ENCODE data around the gene PKD1. TPM values are rescaled to one million over a fixed set of nuclear protein-coding genes. Genes with fewer than 3 reads are reported as not detected.

The PKD1 gene
- total and polyA plus RNA-seq, 2 of the 13 experiments (the other 11 are each of a cell fraction or from before 2014, with no cell fraction given), result 22.1 to 23.0 TPM

GRCh38 chr16:2162676-2163118 lies 27.0 kb upstream of the PKD1 start (continued):
- TF ChIP-seq ZBTB38 (CRISPR knock-in tag; IDR thresholded peaks at IDR 0.05), result peak; percentile 48; the same call in 1 of the 2 replicates
- TF ChIP-seq, protein P1, sequence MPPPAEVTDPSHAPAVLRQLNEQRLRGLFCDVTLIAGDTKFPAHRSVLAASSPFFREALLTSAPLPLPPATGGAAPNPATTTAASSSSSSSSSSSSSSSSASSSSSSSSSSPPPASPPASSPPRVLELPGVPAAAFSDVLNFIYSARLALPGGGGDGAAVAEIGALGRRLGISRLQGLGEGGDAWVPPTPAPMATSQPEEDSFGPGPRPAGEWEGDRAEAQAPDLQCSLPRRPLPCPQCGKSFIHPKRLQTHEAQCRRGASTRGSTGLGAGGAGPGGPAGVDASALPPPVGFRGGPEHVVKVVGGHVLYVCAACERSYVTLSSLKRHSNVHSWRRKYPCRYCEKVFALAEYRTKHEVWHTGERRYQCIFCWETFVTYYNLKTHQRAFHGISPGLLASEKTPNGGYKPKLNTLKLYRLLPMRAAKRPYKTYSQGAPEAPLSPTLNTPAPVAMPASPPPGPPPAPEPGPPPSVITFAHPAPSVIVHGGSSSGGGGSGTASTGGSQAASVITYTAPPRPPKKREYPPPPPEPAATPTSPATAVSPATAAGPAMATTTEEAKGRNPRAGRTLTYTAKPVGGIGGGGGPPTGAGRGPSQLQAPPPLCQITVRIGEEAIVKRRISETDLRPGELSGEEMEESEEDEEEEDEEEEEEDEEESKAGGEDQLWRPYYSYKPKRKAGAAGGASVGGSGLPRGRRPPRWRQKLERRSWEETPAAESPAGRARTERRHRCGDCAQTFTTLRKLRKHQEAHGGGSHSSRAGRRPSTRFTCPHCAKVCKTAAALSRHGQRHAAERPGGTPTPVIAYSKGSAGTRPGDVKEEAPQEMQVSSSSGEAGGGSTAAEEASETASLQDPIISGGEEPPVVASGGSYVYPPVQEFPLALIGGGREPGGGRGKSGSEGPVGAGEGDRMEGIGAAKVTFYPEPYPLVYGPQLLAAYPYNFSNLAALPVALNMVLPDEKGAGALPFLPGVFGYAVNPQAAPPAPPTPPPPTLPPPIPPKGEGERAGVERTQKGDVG (CRISPR knock-in tag; IDR thresholded peaks at IDR 0.05; ENCODE audit: borderline replicate concordance), result peak; percentile 21; the same call in 1 of the 2 replicates
- TF ChIP-seq, protein P2, sequence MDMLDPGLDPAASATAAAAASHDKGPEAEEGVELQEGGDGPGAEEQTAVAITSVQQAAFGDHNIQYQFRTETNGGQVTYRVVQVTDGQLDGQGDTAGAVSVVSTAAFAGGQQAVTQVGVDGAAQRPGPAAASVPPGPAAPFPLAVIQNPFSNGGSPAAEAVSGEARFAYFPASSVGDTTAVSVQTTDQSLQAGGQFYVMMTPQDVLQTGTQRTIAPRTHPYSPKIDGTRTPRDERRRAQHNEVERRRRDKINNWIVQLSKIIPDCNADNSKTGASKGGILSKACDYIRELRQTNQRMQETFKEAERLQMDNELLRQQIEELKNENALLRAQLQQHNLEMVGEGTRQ (IDR thresholded peaks at IDR 0.05; ENCODE audit: low read depth, low read length), result no peak
- TF ChIP-seq, protein P2 (CRISPR knock-in tag; IDR thresholded peaks at IDR 0.05; ENCODE audit: borderline replicate concordance), result no peak
- TF ChIP-seq HOXA3 (CRISPR knock-in tag; IDR thresholded peaks at IDR 0.05), result peak; percentile 50; the same call in 1 of the 2 replicates
- TF ChIP-seq, protein P3, sequence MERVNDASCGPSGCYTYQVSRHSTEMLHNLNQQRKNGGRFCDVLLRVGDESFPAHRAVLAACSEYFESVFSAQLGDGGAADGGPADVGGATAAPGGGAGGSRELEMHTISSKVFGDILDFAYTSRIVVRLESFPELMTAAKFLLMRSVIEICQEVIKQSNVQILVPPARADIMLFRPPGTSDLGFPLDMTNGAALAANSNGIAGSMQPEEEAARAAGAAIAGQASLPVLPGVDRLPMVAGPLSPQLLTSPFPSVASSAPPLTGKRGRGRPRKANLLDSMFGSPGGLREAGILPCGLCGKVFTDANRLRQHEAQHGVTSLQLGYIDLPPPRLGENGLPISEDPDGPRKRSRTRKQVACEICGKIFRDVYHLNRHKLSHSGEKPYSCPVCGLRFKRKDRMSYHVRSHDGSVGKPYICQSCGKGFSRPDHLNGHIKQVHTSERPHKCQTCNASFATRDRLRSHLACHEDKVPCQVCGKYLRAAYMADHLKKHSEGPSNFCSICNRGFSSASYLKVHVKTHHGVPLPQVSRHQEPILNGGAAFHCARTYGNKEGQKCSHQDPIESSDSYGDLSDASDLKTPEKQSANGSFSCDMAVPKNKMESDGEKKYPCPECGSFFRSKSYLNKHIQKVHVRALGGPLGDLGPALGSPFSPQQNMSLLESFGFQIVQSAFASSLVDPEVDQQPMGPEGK (CRISPR knock-in tag; IDR thresholded peaks at IDR 0.05), result peak; percentile 34
- TF ChIP-seq ZMYM4 (CRISPR knock-in tag; IDR thresholded peaks at IDR 0.05), result no peak
